ENCODE results near the gene TM4SF1.

GRCh38 chr3:149327156-149327555, 50.3 kb downstream of the TM4SF1 start:
- TF ChIP-seq POLR2AphosphoS5 (IDR thresholded peaks at IDR 0.05; ENCODE audit: low read depth, low read length), result no peak
- TF ChIP-seq POLR2A (IDR thresholded peaks at IDR 0.05; ENCODE audit: low read depth, low read length), result no peak
- TF ChIP-seq TAF1 (IDR thresholded peaks at IDR 0.05; ENCODE audit: borderline replicate concordance, low read depth, low read length), result no peak

All from GM12892 (cell line).